Osteoblast (primary cell): ENCODE measurements around the gene ZDHHC6. TPM values are rescaled to one million over a fixed set of nuclear protein-coding genes. Genes with fewer than 3 reads are reported as not detected.
A peak's percentile ranks its signal among the peaks of the same experiment; 100 is the strongest.
"Not testable (repeated sequence)": the region's sequence is repeated elsewhere in the genome, so short reads cannot be mapped to it uniquely, and the experiment has no call there.

Experiments
- DNase-seq: peaks from one replicate; pipeline ENCODE4 v3.0.0; 2011; ENCODE audit warnings: low spot score, mixed read lengths; ENCODE audit not compliant: insufficient read length; ENCODE audit errors: missing footprints
- H2AFZ ChIP-seq: 2 replicates; pipeline ENCODE4 v1.6.0; 2011; ENCODE audit warnings: mild to moderate bottlenecking, low read length
- H3K27ac ChIP-seq: 2 replicates; pipeline ENCODE4 v1.5.1; 2011; ENCODE audit warnings: mild to moderate bottlenecking, low read depth, low read length, moderate library complexity
- H3K27me3 ChIP-seq: 2 replicates; pipeline ENCODE4 v1.6.0; 2012; ENCODE audit warnings: mild to moderate bottlenecking, control low read depth, inconsistent platforms, low read length, moderate library complexity; ENCODE audit not compliant: insufficient read depth
- H3K36me3 ChIP-seq: 2 replicates; pipeline ENCODE4 v1.5.1; 2011; ENCODE audit warnings: mild to moderate bottlenecking, low read length, control low read depth, moderate library complexity; ENCODE audit not compliant: insufficient read depth
- H3K4me1 ChIP-seq: 2 replicates; pipeline ENCODE4 v1.5.1; 2011; ENCODE audit warnings: mild to moderate bottlenecking, low read length, control low read depth, moderate library complexity; ENCODE audit not compliant: insufficient read depth
- H3K4me2 ChIP-seq: 2 replicates; pipeline ENCODE4 v1.6.0; 2011; ENCODE audit warnings: mild to moderate bottlenecking, low read length; ENCODE audit not compliant: insufficient read depth
- H3K4me3 ChIP-seq: fragments of 200-600 bp; sonication (generic); 3 replicates; pipeline ENCODE4 v1.5.1; 2012; ENCODE audit warnings: mild to moderate bottlenecking, low read length, inconsistent platforms; ENCODE audit not compliant: insufficient read depth
- H3K79me2 ChIP-seq: 2 replicates; pipeline ENCODE4 v1.6.0; 2012; ENCODE audit warnings: mild to moderate bottlenecking, low read length, control low read depth, inconsistent platforms; ENCODE audit not compliant: insufficient read depth
- H3K9me3 ChIP-seq: 2 replicates; pipeline ENCODE4 v1.5.1; 2011; ENCODE audit warnings: low read depth, low read length, control low read depth
- H4K20me1 ChIP-seq: 2 replicates; pipeline ENCODE4 v1.6.0; 2012; ENCODE audit warnings: mild to moderate bottlenecking, low read length, control low read depth; ENCODE audit not compliant: insufficient read depth
- total RNA-seq: library from RNA; depleted of rRNA; stranded (reverse); fragments of >200 nt; gene quantifications from 2 replicates; pipeline ENCODE4 v1.2.3, GENCODE V29; 2012
- TF ChIP-seq, protein P1 (sequence below): IDR thresholded peaks from 2 replicates; pipeline ENCODE4 v1.5.1; 2011; ENCODE audit warnings: mild to moderate bottlenecking, low read depth, low read length, moderate library complexity; ENCODE audit errors: extremely low read depth

ZDHHC6 gene
- total RNA-seq, 1 donor: 26.1 TPM

DNA sequence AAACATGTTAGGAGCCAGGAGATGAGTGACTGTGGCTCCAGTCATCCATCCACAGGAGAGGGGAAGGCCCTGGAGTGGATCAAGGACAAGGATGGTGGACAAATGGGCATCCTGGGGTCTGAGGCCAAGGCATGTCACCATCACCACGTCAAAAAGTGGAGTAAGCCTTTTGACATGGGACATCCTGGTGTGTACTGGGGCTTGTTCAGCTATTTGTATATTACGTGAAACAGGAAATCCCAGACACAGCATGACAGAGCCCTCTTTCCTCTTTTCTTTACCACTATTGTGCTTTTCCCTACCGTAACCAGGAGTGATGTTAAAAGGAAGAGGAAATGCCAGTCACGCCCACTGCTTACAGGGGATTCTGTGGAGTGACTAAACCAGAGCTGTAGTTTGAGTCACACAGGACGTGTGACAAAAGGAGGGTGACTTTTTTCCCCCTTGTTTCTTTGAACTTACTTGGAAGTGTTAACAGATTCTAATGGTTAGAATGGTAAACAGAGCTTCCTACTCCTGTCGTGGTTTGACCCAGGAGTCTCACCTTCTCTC is 57.4 kb downstream of the ZDHHC6 start:
- TF ChIP-seq, protein P1, sequence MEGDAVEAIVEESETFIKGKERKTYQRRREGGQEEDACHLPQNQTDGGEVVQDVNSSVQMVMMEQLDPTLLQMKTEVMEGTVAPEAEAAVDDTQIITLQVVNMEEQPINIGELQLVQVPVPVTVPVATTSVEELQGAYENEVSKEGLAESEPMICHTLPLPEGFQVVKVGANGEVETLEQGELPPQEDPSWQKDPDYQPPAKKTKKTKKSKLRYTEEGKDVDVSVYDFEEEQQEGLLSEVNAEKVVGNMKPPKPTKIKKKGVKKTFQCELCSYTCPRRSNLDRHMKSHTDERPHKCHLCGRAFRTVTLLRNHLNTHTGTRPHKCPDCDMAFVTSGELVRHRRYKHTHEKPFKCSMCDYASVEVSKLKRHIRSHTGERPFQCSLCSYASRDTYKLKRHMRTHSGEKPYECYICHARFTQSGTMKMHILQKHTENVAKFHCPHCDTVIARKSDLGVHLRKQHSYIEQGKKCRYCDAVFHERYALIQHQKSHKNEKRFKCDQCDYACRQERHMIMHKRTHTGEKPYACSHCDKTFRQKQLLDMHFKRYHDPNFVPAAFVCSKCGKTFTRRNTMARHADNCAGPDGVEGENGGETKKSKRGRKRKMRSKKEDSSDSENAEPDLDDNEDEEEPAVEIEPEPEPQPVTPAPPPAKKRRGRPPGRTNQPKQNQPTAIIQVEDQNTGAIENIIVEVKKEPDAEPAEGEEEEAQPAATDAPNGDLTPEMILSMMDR: no peak
- H3K27ac ChIP-seq: no peak overlapping the region
- no peaks in the 10 kb centered on the region for H3K36me3 ChIP-seq
- H4K20me1 ChIP-seq: no peaks in the 10 kb centered on the region
- no peak overlapping the region for H3K4me2 ChIP-seq
- H3K9me3 ChIP-seq: no peaks in the 10 kb centered on the region
- H3K4me1 ChIP-seq: no peaks in the 10 kb centered on the region
- no peaks in the 10 kb centered on the region for H3K27me3 ChIP-seq
- DNase-seq: peak; percentile 68
- no peak overlapping the region for H3K4me3 ChIP-seq
- H3K79me2 ChIP-seq: no peaks in the 10 kb centered on the region
- peak overlapping the region; percentile 53 for H2AFZ ChIP-seq

DNA sequence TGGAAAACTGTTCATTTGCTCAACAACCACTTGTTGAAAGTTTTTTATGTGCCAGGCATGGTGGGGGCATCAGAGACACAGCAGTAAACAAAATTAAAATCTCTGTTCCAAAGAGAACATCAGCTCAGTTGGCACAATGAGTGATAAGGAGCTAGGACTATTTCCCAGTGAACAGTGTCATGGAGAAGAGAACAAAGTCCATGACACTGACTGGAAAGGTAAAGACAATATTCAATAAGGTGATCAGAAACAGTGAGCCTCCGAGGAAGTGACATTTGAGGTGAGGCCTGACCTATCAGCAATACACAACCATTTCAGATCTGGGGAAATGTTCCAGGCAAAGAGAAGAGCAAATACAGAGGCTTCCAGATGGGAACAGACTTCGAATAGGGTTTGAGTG is 58.2 kb downstream of the ZDHHC6 start:
- H3K27me3 ChIP-seq: no peaks in the 10 kb centered on the region
- H3K36me3 ChIP-seq: no peaks in the 10 kb centered on the region
- peaks cover 1% of the 10 kb centered on the region for H3K4me1 ChIP-seq
- no peaks in the 10 kb centered on the region for H4K20me1 ChIP-seq
- TF ChIP-seq, protein P1: no peak
- no peaks in the 10 kb centered on the region for H3K79me2 ChIP-seq
- no peak for DNase-seq
- H3K9me3 ChIP-seq: no peaks in the 10 kb centered on the region
- no peak overlapping the region for H3K4me2 ChIP-seq
- no peak overlapping the region for H2AFZ ChIP-seq
- no peak overlapping the region for H3K4me3 ChIP-seq
- no peak overlapping the region for H3K27ac ChIP-seq

GRCh38 chr10:112388056-112388455 is 58.7 kb downstream of the ZDHHC6 start:
- H4K20me1 ChIP-seq, H3K4me3 ChIP-seq, H3K79me2 ChIP-seq, H3K4me1 ChIP-seq, DNase-seq, H3K4me2 ChIP-seq, H3K27me3 ChIP-seq, H3K36me3 ChIP-seq, H2AFZ ChIP-seq, H3K27ac ChIP-seq, H3K9me3 ChIP-seq: not testable (repeated sequence)

GRCh38 chr10:112385201-112385600 is 61.5 kb downstream of the ZDHHC6 start:
- Histone ChIP-seq H2AFZ (no peak overlapping the region), H4K20me1 (no peaks in the 10 kb centered on the region), H3K27me3 (no peaks in the 10 kb centered on the region), H3K27ac (no peak overlapping the region), H3K4me3 (no peak overlapping the region), H3K4me2 (no peak overlapping the region), H3K9me3 (no peaks in the 10 kb centered on the region), H3K79me2 (no peaks in the 10 kb centered on the region), H3K36me3 (no peaks in the 10 kb centered on the region), H3K4me1 (peaks cover 7% of the 10 kb centered on the region)
- TF ChIP-seq, protein P1: no peak
- DNase-seq: no peak
